SK-N-SH (cell line): ENCODE data around the gene OR2V1. TPM values are rescaled to one million over a fixed set of nuclear protein-coding genes. Genes with fewer than 3 reads are reported as not detected.

Experiments used
- CTCF ChIA-PET: fragments of 300-600, 350-600 bp; formaldehyde crosslinking; extraction: SDS; loops from one replicate; lab custom pipeline; 2021; lab: Yijun Ruan, JAX
- POLR2A ChIA-PET: fragments of 350-600 bp; sonication (Branson Sonifier 250); formaldehyde crosslinking; extraction: SDS; loops from one replicate; lab custom pipeline; 2020; ENCODE audit warnings: antibody characterized with exemption, inconsistent platforms; lab: Yijun Ruan, JAX
- DNase-seq: peaks from one replicate; pipeline ENCODE4 v3.0.0; 2012
- H2AFZ ChIP-seq: fragments of 200-600 bp; sonication (generic); 2 replicates; pipeline ENCODE4 v1.8.1; 2016; ENCODE audit warnings: antibody characterized with exemption, mild to moderate bottlenecking, low read depth
- H3F3A ChIP-seq: fragments of 200-600 bp; sonication (generic); replicated peaks from 2 replicates; pipeline ENCODE3; 2016; ENCODE audit warnings: antibody characterized with exemption, mild to moderate bottlenecking; ENCODE audit not compliant: insufficient read depth
- H3K27ac ChIP-seq, 2 experiments: fragments of 200-500 bp in 1 of 2; fragments of 200-600 bp in 1 of 2; sonication (Bioruptor generic) in 1 of 2; sonication (generic), shearing (Covaris generic) in 1 of 2; 2 replicates each; pipeline versions ENCODE4 v1.5.1 to v1.6.1; 2014 to 2016; ENCODE audit warnings: low read depth in 2 of 2, inconsistent platforms in 1 of 2, low read length in 1 of 2, mild to moderate bottlenecking in 1 of 2, mixed read lengths in 1 of 2
- H3K27me3 ChIP-seq: fragments of 200-600 bp; sonication (generic), shearing (Covaris generic); 2 replicates; pipeline ENCODE4 v1.6.1; 2016; ENCODE audit warnings: mixed run types; ENCODE audit not compliant: insufficient read depth
- H3K36me3 ChIP-seq, 2 experiments: fragments of 200-500 bp in 1 of 2; fragments of 200-600 bp in 1 of 2; sonication (Bioruptor generic) in 1 of 2; sonication (generic) in 1 of 2; replicated peaks in 1 of 2; 2 replicates each; pipeline versions ENCODE3 to v1.5.1; 2014 to 2016; ENCODE audit warnings: low read length in 1 of 2, mild to moderate bottlenecking in 1 of 2; ENCODE audit not compliant: insufficient read depth in 2 of 2, control insufficient read depth in 1 of 2
- H3K4me1 ChIP-seq, 2 experiments: fragments of 200-500 bp in 1 of 2; fragments of 200-600 bp in 1 of 2; sonication (Bioruptor generic) in 1 of 2; sonication (generic), shearing (Covaris generic) in 1 of 2; 2 replicates each; pipeline versions ENCODE4 v1.5.1 to v1.6.1; 2014 to 2016; ENCODE audit warnings: low read depth in 1 of 2, low read length in 1 of 2, mixed run types in 1 of 2; ENCODE audit not compliant: insufficient read depth in 2 of 2, control insufficient read depth in 1 of 2
- H3K4me2 ChIP-seq: fragments of 200-600 bp; sonication (generic), shearing (Covaris generic); 2 replicates; pipeline ENCODE4 v1.6.1; 2017; ENCODE audit warnings: mixed run types
- H3K4me3 ChIP-seq, 2 experiments: fragments of 200-500 bp in 1 of 2; fragments of 200-600 bp in 1 of 2; sonication (Bioruptor generic) in 1 of 2; sonication (generic), shearing (Covaris generic) in 1 of 2; 2 replicates each; pipeline versions ENCODE4 v1.5.1 to v1.8.1; 2014 to 2016; ENCODE audit warnings: low read depth in 2 of 2, inconsistent platforms in 1 of 2, low read length in 1 of 2, mild to moderate bottlenecking in 1 of 2, mixed read lengths in 1 of 2, moderate library complexity in 1 of 2
- H3K79me2 ChIP-seq: fragments of 200-600 bp; sonication (generic); 2 replicates; pipeline ENCODE4 v1.8.1; 2017; ENCODE audit warnings: mild to moderate bottlenecking; ENCODE audit not compliant: insufficient read depth
- H3K9ac ChIP-seq: fragments of 200-600 bp; sonication (generic); 2 replicates; pipeline ENCODE4 v1.6.1; 2017; ENCODE audit warnings: mixed run types
- H3K9me2 ChIP-seq: fragments of 200-600 bp; sonication (generic); 2 replicates; pipeline ENCODE4 v1.6.1; 2017; ENCODE audit warnings: mixed run types
- H3K9me3 ChIP-seq: fragments of 200-600 bp; sonication (generic); 2 replicates; pipeline ENCODE4 v1.6.1; 2017; ENCODE audit warnings: mixed run types, mild to moderate bottlenecking, moderate library complexity
- H4K20me1 ChIP-seq: fragments of 200-600 bp; sonication (generic); 2 replicates; pipeline ENCODE4 v1.6.1; 2017; ENCODE audit warnings: mild to moderate bottlenecking, mixed run types; ENCODE audit not compliant: insufficient read depth
- EP300 ChIP-seq, 2 experiments: IDR thresholded peaks; 2 replicates each; pipeline versions ENCODE4 v1.4.0 to v1.6.1; 2012; ENCODE audit warnings: borderline replicate concordance in 1 of 2, low read depth in 1 of 2, low read length in 1 of 2
- EZH2phosphoT487 ChIP-seq: fragments of 200-600 bp; sonication (generic); IDR thresholded peaks from 2 replicates; pipeline ENCODE4 v1.6.1; 2017; ENCODE audit warnings: low read depth, mixed run types, mild to moderate bottlenecking, antibody characterized with exemption, moderate library complexity, borderline replicate concordance
- FOSL2 ChIP-seq: IDR thresholded peaks from 2 replicates; pipeline ENCODE4 v1.4.0; 2012; ENCODE audit warnings: low read depth, mild to moderate bottlenecking, moderate library complexity, borderline replicate concordance
- FOXJ3 ChIP-seq: sonication (generic); formaldehyde crosslinking; IDR thresholded peaks from 2 replicates; pipeline ENCODE4 v1.5.1; 2020; ENCODE audit warnings: mild to moderate bottlenecking, missing genetic modification reagents
- FOXM1 ChIP-seq: IDR thresholded peaks from 2 replicates; pipeline ENCODE4 v1.4.0; 2012; ENCODE audit warnings: low read depth, mild to moderate bottlenecking
- GABPA ChIP-seq: IDR thresholded peaks from 2 replicates; pipeline ENCODE4 v1.4.0; 2012; ENCODE audit warnings: low read depth, mild to moderate bottlenecking
- GATA2 ChIP-seq: sonication (generic); formaldehyde crosslinking; IDR thresholded peaks from 2 replicates; pipeline ENCODE4 v1.5.0; 2020; ENCODE audit warnings: mild to moderate bottlenecking, missing genetic modification reagents
- MEF2A ChIP-seq: IDR thresholded peaks from 2 replicates; pipeline ENCODE4 v1.4.0; 2012; ENCODE audit warnings: low read depth, borderline replicate concordance
- POLR2AphosphoS5 ChIP-seq: IDR thresholded peaks from 2 replicates; pipeline ENCODE4 v1.6.1; 2012; ENCODE audit warnings: low read depth, low read length
- SIN3A ChIP-seq: IDR thresholded peaks from 2 replicates; pipeline ENCODE4 v1.6.1; 2012; ENCODE audit warnings: low read depth, mild to moderate bottlenecking, low read length, moderate library complexity, borderline replicate concordance
- TAF1 ChIP-seq: IDR thresholded peaks from 2 replicates; pipeline ENCODE4 v1.6.1; 2012; ENCODE audit warnings: low read depth, mild to moderate bottlenecking, low read length, moderate library complexity, borderline replicate concordance
- WGBS: methylation state at CpG from one replicate; pipeline ENCODE4 v1.1.6; 2017; ENCODE audit warnings: low lambda C conversion rate; 5-methylcytosine and 5-hydroxymethylcytosine counted together
- polyA plus RNA-seq, 3 experiments: library from polyadenylated mRNA; depleted of rRNA; stranded (reverse); fragments of >200 nt; gene quantifications; 2 replicates each; pipeline ENCODE4 v1.2.3, GENCODE V29; 2012
- TF ChIP-seq, protein P1 (sequence below): fragments of 150-350 bp; IDR thresholded peaks from 2 replicates; pipeline ENCODE4 v1.6.1; 2017; ENCODE audit warnings: antibody characterized with exemption, low read length, low read depth, borderline replicate concordance
- TF ChIP-seq, protein P2 (sequence below): fragments of 150-350 bp; IDR thresholded peaks from 2 replicates; pipeline ENCODE4 v1.6.1; 2016; ENCODE audit warnings: mild to moderate bottlenecking, low read depth, low read length
- TF ChIP-seq, protein P3 (sequence below): IDR thresholded peaks from 2 replicates; pipeline ENCODE4 v1.6.1; 2012; ENCODE audit warnings: mild to moderate bottlenecking, low read depth, low read length, moderate library complexity
- TF ChIP-seq, protein P4 (sequence below): IDR thresholded peaks from 2 replicates; pipeline ENCODE4 v1.4.0; 2012; ENCODE audit warnings: low read depth, borderline replicate concordance

OR2V1 gene
- polyA plus RNA-seq, 1 of the 3 experiments (the other 2 are of a cell fraction) = not detected

DNA sequence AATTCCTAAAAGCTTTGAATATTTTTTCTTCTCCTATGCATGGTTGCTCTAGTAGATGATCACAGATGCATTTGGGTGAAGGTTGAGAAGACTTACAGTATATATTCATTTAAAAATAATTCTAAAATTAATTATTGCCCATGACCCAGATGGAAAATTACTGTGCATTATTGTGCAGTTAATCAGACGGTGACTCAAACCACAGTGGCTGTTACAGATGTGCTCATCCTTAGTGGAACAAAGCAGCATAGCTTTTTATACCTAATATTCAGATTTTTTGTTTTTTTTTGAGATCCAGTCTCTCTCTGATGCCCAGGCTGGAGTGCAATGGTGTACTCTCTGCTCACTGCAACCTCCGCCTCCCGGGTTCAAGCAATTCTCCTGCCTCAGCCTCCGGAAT lies 10.7 kb downstream of the OR2V1 start:
- no peak overlapping the region for H3K4me2 ChIP-seq
- CTCF ChIA-PET = no interaction called here
- 16% methylated on average over 4 of the region's 4 CpGs for WGBS

DNA sequence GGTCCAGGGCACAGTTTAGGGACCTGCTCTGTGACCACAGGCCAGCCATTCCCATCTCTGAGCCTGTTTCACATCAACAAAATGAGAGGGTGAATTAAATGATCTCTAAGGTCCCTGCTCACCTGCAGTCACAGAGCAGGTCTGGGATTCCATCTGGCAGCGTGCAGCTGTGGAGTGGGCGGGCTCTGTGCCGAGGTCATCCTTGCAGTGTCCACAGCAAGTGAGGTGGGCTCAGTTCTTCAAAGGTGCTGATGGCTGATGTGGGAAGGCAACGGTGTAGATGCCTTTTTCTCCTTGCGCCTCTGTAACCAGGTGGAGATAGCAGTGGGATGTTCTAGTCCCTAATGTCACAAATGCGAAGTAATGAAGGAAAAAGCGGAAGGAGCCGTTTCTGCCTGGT lies 11.9 kb downstream of the OR2V1 start:
- TF ChIP-seq, protein P1, sequence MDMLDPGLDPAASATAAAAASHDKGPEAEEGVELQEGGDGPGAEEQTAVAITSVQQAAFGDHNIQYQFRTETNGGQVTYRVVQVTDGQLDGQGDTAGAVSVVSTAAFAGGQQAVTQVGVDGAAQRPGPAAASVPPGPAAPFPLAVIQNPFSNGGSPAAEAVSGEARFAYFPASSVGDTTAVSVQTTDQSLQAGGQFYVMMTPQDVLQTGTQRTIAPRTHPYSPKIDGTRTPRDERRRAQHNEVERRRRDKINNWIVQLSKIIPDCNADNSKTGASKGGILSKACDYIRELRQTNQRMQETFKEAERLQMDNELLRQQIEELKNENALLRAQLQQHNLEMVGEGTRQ = no peak
- TF ChIP-seq POLR2AphosphoS5 = no peak
- TF ChIP-seq EZH2phosphoT487 = no peak
- TF ChIP-seq, protein P2, sequence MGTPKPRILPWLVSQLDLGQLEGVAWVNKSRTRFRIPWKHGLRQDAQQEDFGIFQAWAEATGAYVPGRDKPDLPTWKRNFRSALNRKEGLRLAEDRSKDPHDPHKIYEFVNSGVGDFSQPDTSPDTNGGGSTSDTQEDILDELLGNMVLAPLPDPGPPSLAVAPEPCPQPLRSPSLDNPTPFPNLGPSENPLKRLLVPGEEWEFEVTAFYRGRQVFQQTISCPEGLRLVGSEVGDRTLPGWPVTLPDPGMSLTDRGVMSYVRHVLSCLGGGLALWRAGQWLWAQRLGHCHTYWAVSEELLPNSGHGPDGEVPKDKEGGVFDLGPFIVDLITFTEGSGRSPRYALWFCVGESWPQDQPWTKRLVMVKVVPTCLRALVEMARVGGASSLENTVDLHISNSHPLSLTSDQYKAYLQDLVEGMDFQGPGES = no peak
- TF ChIP-seq, protein P3, sequence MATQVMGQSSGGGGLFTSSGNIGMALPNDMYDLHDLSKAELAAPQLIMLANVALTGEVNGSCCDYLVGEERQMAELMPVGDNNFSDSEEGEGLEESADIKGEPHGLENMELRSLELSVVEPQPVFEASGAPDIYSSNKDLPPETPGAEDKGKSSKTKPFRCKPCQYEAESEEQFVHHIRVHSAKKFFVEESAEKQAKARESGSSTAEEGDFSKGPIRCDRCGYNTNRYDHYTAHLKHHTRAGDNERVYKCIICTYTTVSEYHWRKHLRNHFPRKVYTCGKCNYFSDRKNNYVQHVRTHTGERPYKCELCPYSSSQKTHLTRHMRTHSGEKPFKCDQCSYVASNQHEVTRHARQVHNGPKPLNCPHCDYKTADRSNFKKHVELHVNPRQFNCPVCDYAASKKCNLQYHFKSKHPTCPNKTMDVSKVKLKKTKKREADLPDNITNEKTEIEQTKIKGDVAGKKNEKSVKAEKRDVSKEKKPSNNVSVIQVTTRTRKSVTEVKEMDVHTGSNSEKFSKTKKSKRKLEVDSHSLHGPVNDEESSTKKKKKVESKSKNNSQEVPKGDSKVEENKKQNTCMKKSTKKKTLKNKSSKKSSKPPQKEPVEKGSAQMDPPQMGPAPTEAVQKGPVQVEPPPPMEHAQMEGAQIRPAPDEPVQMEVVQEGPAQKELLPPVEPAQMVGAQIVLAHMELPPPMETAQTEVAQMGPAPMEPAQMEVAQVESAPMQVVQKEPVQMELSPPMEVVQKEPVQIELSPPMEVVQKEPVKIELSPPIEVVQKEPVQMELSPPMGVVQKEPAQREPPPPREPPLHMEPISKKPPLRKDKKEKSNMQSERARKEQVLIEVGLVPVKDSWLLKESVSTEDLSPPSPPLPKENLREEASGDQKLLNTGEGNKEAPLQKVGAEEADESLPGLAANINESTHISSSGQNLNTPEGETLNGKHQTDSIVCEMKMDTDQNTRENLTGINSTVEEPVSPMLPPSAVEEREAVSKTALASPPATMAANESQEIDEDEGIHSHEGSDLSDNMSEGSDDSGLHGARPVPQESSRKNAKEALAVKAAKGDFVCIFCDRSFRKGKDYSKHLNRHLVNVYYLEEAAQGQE = no peak
- TF ChIP-seq TAF1 = no peak
- TF ChIP-seq EP300 (IDR thresholded peaks at IDR 0.05; ENCODE audit: borderline replicate concordance in 1 of 2, low read depth in 1 of 2, low read length in 1 of 2) = no peak
- no peak for TF ChIP-seq GATA2 (CRISPR knock-in tag)
- no peak for TF ChIP-seq FOXJ3
- TF ChIP-seq FOXM1 = no peak
- no peak for TF ChIP-seq MEF2A
- TF ChIP-seq, protein P4, sequence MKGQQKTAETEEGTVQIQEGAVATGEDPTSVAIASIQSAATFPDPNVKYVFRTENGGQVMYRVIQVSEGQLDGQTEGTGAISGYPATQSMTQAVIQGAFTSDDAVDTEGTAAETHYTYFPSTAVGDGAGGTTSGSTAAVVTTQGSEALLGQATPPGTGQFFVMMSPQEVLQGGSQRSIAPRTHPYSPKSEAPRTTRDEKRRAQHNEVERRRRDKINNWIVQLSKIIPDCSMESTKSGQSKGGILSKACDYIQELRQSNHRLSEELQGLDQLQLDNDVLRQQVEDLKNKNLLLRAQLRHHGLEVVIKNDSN = no peak
- TF ChIP-seq GABPA = no peak
- H3K9me3 ChIP-seq = no peaks in the 10 kb centered on the region
- H3K36me3 ChIP-seq = no peaks in the 10 kb centered on the region
- H3K27ac ChIP-seq = no peak overlapping the region
- ChIA-PET POLR2A (no interaction called here), CTCF (no interaction called here)
- no peak overlapping the region for H3K4me2 ChIP-seq
- H3K9me2 ChIP-seq = no peaks in the 10 kb centered on the region
- DNase-seq = no peak
- H3K4me1 ChIP-seq = no peaks in the 10 kb centered on the region
- H3K9ac ChIP-seq = no peak overlapping the region
- no peak overlapping the region for H2AFZ ChIP-seq
- no peaks in the 10 kb centered on the region for H3K79me2 ChIP-seq
- H3K27me3 ChIP-seq = peaks cover 90% of the 10 kb centered on the region
- no peaks in the 10 kb centered on the region for H4K20me1 ChIP-seq
- 46% methylated on average over 8 of the region's 8 CpGs for WGBS
- H3K4me3 ChIP-seq = no peak overlapping the region
- peaks cover 7% of the 10 kb centered on the region for H3F3A ChIP-seq

More for the DNA sequence above, 10.7 kb downstream of the OR2V1 start:
- Histone ChIP-seq H3F3A (peaks cover 7% of the 10 kb centered on the region), H3K4me1 (no peaks in the 10 kb centered on the region), H3K9me3 (no peaks in the 10 kb centered on the region), H4K20me1 (no peaks in the 10 kb centered on the region), H2AFZ (no peak overlapping the region)
- POLR2A ChIA-PET = no interaction called here
- no peak for DNase-seq
- TF ChIP-seq FOSL2 (0 out of 2 replicates have a peak, but pooled peaks have one; percentile 11), SIN3A (no peak)
- TF ChIP-seq, all 33 proteins: peak for 1
- no peaks in the 10 kb centered on the region for H3K36me3 ChIP-seq
- H3K27me3 ChIP-seq = peaks cover 81% of the 10 kb centered on the region
- H3K9ac ChIP-seq = no peak overlapping the region
- H3K79me2 ChIP-seq = no peaks in the 10 kb centered on the region
- H3K9me2 ChIP-seq = no peaks in the 10 kb centered on the region
- H3K27ac ChIP-seq = no peak overlapping the region
- H3K4me3 ChIP-seq = no peak overlapping the region
